Astrocyte (in vitro differentiated cells and primary cell): Measurements from ENCODE around the gene GMFB.

Source experiments
- EZH2 ChIP-seq: IDR thresholded peaks from 2 replicates; pipeline ENCODE4 v1.6.1; 2012; ENCODE audit warnings: mild to moderate bottlenecking, low read length, inconsistent platforms; ENCODE audit not compliant: insufficient read depth
- TF ChIP-seq, protein P1 (sequence below): IDR thresholded peaks from 2 replicates; pipeline ENCODE4 v1.5.1; 2011; ENCODE audit warnings: low read depth, mild to moderate bottlenecking, inconsistent platforms, low read length, moderate library complexity; ENCODE audit not compliant: insufficient read depth

GRCh38 chr14:54425068-54425467, 63.7 kb downstream of the GMFB start:
- TF ChIP-seq, protein P1, sequence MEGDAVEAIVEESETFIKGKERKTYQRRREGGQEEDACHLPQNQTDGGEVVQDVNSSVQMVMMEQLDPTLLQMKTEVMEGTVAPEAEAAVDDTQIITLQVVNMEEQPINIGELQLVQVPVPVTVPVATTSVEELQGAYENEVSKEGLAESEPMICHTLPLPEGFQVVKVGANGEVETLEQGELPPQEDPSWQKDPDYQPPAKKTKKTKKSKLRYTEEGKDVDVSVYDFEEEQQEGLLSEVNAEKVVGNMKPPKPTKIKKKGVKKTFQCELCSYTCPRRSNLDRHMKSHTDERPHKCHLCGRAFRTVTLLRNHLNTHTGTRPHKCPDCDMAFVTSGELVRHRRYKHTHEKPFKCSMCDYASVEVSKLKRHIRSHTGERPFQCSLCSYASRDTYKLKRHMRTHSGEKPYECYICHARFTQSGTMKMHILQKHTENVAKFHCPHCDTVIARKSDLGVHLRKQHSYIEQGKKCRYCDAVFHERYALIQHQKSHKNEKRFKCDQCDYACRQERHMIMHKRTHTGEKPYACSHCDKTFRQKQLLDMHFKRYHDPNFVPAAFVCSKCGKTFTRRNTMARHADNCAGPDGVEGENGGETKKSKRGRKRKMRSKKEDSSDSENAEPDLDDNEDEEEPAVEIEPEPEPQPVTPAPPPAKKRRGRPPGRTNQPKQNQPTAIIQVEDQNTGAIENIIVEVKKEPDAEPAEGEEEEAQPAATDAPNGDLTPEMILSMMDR, result no peak
- no peak for TF ChIP-seq EZH2
